ENCODE results near the gene OR7C1.
"Not testable (repeated sequence)": the region's sequence is repeated elsewhere in the genome, so short reads cannot be mapped to it uniquely, and the experiment has no call there.

The OR7C1 gene

GRCh38 chr19:14818588-14818987, 16.4 kb downstream of the OR7C1 start:
- no peak overlapping the region for H2AFZ ChIP-seq (ENCODE audit: low read length, unreplicated experiment)
- H3K27ac ChIP-seq (ENCODE audit: low read depth, low read length) = no peak overlapping the region
- H3K4me3 ChIP-seq (ENCODE audit: low read depth, low read length) = no peak overlapping the region
- H3K79me2 ChIP-seq (ENCODE audit: control insufficient read depth, insufficient read depth, low read length, unreplicated experiment) = no peaks in the 10 kb centered on the region
- H3K27me3 ChIP-seq (ENCODE audit: insufficient read depth, low read length) = 0 out of 2 replicates have a peak, but pooled peaks cover 13% of the 10 kb centered on the region
- H3K36me3 ChIP-seq (ENCODE audit: insufficient read depth, low read length) = no peaks in the 10 kb centered on the region
- H3K4me1 ChIP-seq (ENCODE audit: control insufficient read depth, insufficient read depth, low read length, unreplicated experiment) = no peaks in the 10 kb centered on the region

- H3K27me3 ChIP-seq (ENCODE audit: insufficient read depth, low read length) = 0 out of 2 replicates have a peak, but pooled peaks cover 10% of the 10 kb centered on the region
- H3K4me3 ChIP-seq (ENCODE audit: low read depth, low read length) = no peak overlapping the region
- H3K27ac ChIP-seq (ENCODE audit: low read depth, low read length) = no peak overlapping the region
- H2AFZ ChIP-seq (ENCODE audit: low read length, unreplicated experiment) = no peak overlapping the region
- H3K36me3 ChIP-seq (ENCODE audit: insufficient read depth, low read length) = no peaks in the 10 kb centered on the region
- no peaks in the 10 kb centered on the region for H3K4me1 ChIP-seq (ENCODE audit: control insufficient read depth, insufficient read depth, low read length, unreplicated experiment)
- H3K79me2 ChIP-seq (ENCODE audit: control insufficient read depth, insufficient read depth, low read length, unreplicated experiment) = no peaks in the 10 kb centered on the region
Measured at GRCh38 chr19:14817052-14817451, 17.9 kb downstream of the OR7C1 start.

GRCh38 chr19:14814982-14815652, 19.9 kb downstream of the OR7C1 start:
- H3K27me3 ChIP-seq (ENCODE audit: insufficient read depth, low read length) = peaks cover 6% of the 10 kb centered on the region; the same call in 1 of the 2 replicates
- H3K79me2 ChIP-seq (ENCODE audit: control insufficient read depth, insufficient read depth, low read length, unreplicated experiment) = no peaks in the 10 kb centered on the region
- no peaks in the 10 kb centered on the region for H3K36me3 ChIP-seq (ENCODE audit: insufficient read depth, low read length)
- no peak overlapping the region for H3K4me3 ChIP-seq (ENCODE audit: low read depth, low read length)
- H2AFZ ChIP-seq (ENCODE audit: low read length, unreplicated experiment) = no peak overlapping the region
- no peaks in the 10 kb centered on the region for H3K4me1 ChIP-seq (ENCODE audit: control insufficient read depth, insufficient read depth, low read length, unreplicated experiment)
- no peak overlapping the region for H3K27ac ChIP-seq (ENCODE audit: low read depth, low read length)

GRCh38 chr19:14809272-14810057, 25.5 kb downstream of the OR7C1 start:
- no peaks in the 10 kb centered on the region for H3K36me3 ChIP-seq (ENCODE audit: insufficient read depth, low read length)
- H3K4me3 ChIP-seq (ENCODE audit: low read depth, low read length) = peak overlapping the region; percentile 37; the same call in 1 of the 2 replicates
- no peaks in the 10 kb centered on the region for H3K79me2 ChIP-seq (ENCODE audit: control insufficient read depth, insufficient read depth, low read length, unreplicated experiment)
- H3K4me1 ChIP-seq (ENCODE audit: control insufficient read depth, insufficient read depth, low read length, unreplicated experiment) = no peaks in the 10 kb centered on the region
- H2AFZ ChIP-seq (ENCODE audit: low read length, unreplicated experiment) = no peak overlapping the region
- H3K27ac ChIP-seq (ENCODE audit: low read depth, low read length) = no peak overlapping the region
- H3K27me3 ChIP-seq (ENCODE audit: insufficient read depth, low read length) = peaks cover 18% of the 10 kb centered on the region; the same call in 1 of the 2 replicates

DNA sequence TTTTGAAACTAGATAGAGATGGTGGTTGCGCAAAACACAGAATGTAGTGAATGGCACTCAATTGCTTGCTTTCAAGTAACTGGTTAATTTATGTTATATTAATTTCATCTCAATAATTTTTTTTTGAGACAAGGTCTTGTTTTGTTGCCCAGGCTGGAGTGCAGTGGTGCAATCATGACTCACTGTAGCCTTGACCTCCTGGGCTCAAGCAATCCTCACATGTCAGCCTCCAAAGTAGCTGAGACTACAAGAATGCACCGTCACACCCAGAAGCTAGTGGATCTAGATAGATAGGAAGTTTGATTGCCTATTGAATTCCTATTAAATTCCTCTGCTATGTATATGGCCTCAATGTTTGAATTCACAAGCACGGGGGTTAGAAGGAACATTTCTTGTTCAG, 30.2 kb downstream of the OR7C1 start:
- Histone ChIP-seq H2AFZ (ENCODE audit: low read length, unreplicated experiment) (no peak overlapping the region), H3K27me3 (ENCODE audit: insufficient read depth, low read length) (peaks cover 25% of the 10 kb centered on the region), H3K4me3 (ENCODE audit: low read depth, low read length) (no peak overlapping the region), H3K4me1 (ENCODE audit: control insufficient read depth, insufficient read depth, low read length, unreplicated experiment) (no peaks in the 10 kb centered on the region), H3K27ac (ENCODE audit: low read depth, low read length) (no peak overlapping the region), H3K36me3 (ENCODE audit: insufficient read depth, low read length) (no peaks in the 10 kb centered on the region), H3K79me2 (ENCODE audit: control insufficient read depth, insufficient read depth, low read length, unreplicated experiment) (no peaks in the 10 kb centered on the region)

GRCh38 chr19:14798760-14799159, 36.2 kb downstream of the OR7C1 start:
- Histone ChIP-seq H2AFZ (ENCODE audit: low read length, unreplicated experiment) (no peak overlapping the region), H3K4me1 (ENCODE audit: control insufficient read depth, insufficient read depth, low read length, unreplicated experiment) (no peaks in the 10 kb centered on the region), H3K4me3 (ENCODE audit: low read depth, low read length) (no peak overlapping the region), H3K27me3 (ENCODE audit: insufficient read depth, low read length) (peaks cover 30% of the 10 kb centered on the region), H3K27ac (ENCODE audit: low read depth, low read length) (no peak overlapping the region), H3K79me2 (ENCODE audit: control insufficient read depth, insufficient read depth, low read length, unreplicated experiment) (no peaks in the 10 kb centered on the region), H3K36me3 (ENCODE audit: insufficient read depth, low read length) (no peaks in the 10 kb centered on the region)

DNA sequence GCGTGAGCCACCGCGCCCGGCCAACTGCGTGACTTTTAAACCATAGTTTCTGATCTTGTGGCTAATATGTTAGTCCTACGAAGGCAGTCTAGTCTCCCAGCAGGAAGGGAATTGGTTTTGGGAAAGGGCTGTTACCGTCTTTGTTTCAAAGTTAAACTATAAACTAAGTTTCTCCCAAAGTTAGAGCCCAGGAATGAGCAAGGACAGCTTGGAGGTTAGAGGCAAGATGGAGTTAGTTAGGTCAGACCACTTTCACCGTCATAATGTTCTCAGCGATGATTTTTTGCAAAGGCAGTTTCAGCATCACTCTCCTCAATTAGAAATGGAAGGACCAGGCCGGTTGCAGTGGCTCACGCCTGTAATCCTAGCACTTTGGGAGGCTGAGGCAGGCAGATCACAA, 39.0 kb downstream of the OR7C1 start:
- no peak overlapping the region for H3K27ac ChIP-seq (ENCODE audit: low read depth, low read length)
- no peak overlapping the region for H2AFZ ChIP-seq (ENCODE audit: low read length, unreplicated experiment)
- H3K27me3 ChIP-seq (ENCODE audit: insufficient read depth, low read length) = peaks cover 33% of the 10 kb centered on the region
- H3K4me1 ChIP-seq (ENCODE audit: control insufficient read depth, insufficient read depth, low read length, unreplicated experiment) = no peaks in the 10 kb centered on the region
- H3K4me3 ChIP-seq (ENCODE audit: low read depth, low read length) = no peak overlapping the region
- H3K79me2 ChIP-seq (ENCODE audit: control insufficient read depth, insufficient read depth, low read length, unreplicated experiment) = no peaks in the 10 kb centered on the region
- no peaks in the 10 kb centered on the region for H3K36me3 ChIP-seq (ENCODE audit: insufficient read depth, low read length)

DNA sequence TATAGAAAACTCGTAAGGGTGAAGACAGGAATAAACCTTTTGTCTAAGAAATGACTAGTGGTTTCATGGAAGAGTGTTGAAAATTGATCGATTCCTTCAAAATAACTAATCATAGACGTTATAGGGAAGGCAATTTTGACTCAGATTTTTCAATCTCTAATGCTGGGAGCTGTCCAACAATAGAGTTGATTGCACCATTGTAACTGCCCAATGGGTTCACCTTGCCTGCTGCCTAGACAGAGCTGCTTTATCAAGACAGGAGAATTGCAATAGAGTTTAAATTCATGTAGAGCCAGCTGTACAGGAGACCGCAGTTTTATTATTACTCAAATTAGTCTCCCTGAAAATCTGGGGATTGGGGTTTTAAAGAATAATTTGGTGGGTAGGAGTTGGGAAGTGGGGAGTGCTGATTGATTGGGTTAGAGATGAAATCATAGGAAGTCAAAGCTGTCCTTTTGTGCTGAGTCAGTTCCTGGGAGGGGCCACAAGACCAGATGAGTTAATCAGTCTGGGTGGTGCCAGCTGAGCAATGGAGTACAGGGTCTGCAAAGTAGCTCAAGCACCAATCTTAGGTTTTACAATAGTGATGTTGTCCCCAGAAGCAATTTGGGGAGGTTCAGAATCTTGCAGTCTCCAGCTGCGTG, 39.8 kb downstream of the OR7C1 start:
- Histone ChIP-seq H3K4me3 (ENCODE audit: low read depth, low read length) (no peak overlapping the region), H3K4me1 (ENCODE audit: control insufficient read depth, insufficient read depth, low read length, unreplicated experiment) (no peaks in the 10 kb centered on the region), H3K27me3 (ENCODE audit: insufficient read depth, low read length) (peaks cover 25% of the 10 kb centered on the region), H3K79me2 (ENCODE audit: control insufficient read depth, insufficient read depth, low read length, unreplicated experiment) (no peaks in the 10 kb centered on the region), H3K36me3 (ENCODE audit: insufficient read depth, low read length) (no peaks in the 10 kb centered on the region), H2AFZ (ENCODE audit: low read length, unreplicated experiment) (no peak overlapping the region), H3K27ac (ENCODE audit: low read depth, low read length) (no peak overlapping the region)

DNA sequence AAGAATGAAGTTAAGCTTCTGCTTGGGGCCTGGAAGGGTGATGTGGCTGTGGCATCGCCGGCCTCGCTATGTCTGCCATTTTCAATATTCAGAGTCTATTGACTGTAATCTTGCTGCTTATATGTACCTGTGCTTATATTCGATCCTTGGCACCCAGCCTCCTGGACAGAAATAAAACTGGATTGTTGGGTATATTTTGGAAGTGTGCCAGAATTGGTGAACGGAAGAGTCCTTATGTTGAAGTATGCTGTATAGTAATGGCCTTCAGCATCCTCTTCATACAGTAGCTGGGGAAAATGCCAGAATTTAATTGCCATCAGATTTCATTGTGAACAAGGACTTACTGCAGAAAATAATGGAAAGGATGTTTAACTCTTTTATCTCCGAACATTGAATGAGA, 42.7 kb downstream of the OR7C1 start:
- not testable (repeated sequence) for H3K36me3 ChIP-seq (ENCODE audit: insufficient read depth, low read length); H3K4me1 ChIP-seq (ENCODE audit: control insufficient read depth, insufficient read depth, low read length, unreplicated experiment); H3K79me2 ChIP-seq (ENCODE audit: control insufficient read depth, insufficient read depth, low read length, unreplicated experiment); H2AFZ ChIP-seq (ENCODE audit: low read length, unreplicated experiment); H3K4me3 ChIP-seq (ENCODE audit: low read depth, low read length); H3K27me3 ChIP-seq (ENCODE audit: insufficient read depth, low read length); H3K27ac ChIP-seq (ENCODE audit: low read depth, low read length)

GRCh38 chr19:14786421-14786851, 48.5 kb downstream of the OR7C1 start:
- no peak overlapping the region for H3K27ac ChIP-seq (ENCODE audit: low read depth, low read length)
- H3K4me1 ChIP-seq (ENCODE audit: control insufficient read depth, insufficient read depth, low read length, unreplicated experiment) = peaks cover 7% of the 10 kb centered on the region
- peaks cover 3% of the 10 kb centered on the region; the same call in 1 of the 2 replicates for H3K27me3 ChIP-seq (ENCODE audit: insufficient read depth, low read length)
- peak overlapping the region; percentile 47 for H3K4me3 ChIP-seq (ENCODE audit: low read depth, low read length)
- no peaks in the 10 kb centered on the region for H3K79me2 ChIP-seq (ENCODE audit: control insufficient read depth, insufficient read depth, low read length, unreplicated experiment)
- no peaks in the 10 kb centered on the region for H3K36me3 ChIP-seq (ENCODE audit: insufficient read depth, low read length)
- H2AFZ ChIP-seq (ENCODE audit: low read length, unreplicated experiment) = peak overlapping the region; percentile 45

Data from ACC112 (cell line).